Stimulated activated CD4-positive, alpha-beta T cell treated with anti-CD3 and anti-CD28 coated beads, Interleukin-12 subunit alpha, Interleukin-12 subunit beta, amount 100 ng/mL, for 4 hours (primary cell): ENCODE results near the gene WDR47.
"Not testable (repeated sequence)": the region's sequence is repeated elsewhere in the genome, so short reads cannot be mapped to it uniquely, and the experiment has no call there.

Experiments used
- DNase-seq: peaks from one replicate; pipeline ENCODE4 v3.0.0-alpha.2; 2020

Gene WDR47

DNA sequence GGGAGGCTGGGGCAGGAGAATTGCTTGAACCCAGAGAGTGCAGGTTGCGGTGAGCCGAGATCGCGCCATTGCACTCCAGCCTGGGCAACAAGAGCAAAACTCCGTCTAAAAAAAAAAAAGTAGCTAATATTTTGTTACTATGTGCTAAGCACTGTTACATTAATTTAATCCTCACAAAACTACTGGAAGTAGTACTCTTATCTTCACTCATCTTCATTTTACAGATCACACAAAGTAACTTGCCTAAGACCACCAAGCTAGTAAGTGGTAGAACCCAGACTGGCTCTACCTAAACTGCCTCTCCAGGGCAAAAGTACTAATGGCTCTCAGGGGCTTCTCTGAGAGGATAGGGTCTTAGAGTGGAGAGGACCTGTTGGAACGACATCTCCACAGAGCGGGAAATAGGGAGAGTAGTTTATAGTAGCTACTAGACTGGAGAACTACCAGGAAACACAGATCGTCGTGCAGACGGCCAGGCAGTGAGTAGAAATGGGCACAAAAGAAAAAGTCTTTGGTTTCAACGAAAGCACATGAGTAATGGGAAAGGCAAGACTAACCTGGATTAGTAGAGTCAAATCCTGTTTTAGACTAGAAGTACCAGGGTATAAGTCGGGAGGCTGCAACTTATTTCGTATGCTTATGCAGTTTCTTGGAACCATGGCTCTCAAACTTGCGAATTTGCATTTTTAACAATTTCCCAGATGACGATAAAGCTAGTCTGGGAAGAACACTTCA lies 80.0 kb downstream of the WDR47 start:
- DNase-seq = no peak

DNA sequence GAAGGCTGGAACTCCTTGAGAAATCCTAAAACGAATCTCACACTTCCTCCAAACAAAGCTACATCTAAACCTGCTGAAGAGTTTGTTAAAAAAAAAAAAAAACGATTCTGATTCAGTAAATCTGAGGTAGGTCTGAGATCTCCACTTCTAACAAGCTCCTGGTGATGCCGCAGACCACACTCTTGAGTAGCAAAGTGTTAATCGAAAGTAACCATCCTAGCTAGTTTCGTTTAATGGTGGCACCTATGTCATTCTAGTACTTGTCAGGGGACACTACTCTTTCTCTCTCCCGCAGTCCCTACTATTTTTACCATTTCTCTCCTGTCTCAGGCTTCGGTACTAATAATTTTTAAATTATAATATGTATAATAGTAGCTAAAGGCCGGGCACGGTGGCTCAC lies 80.7 kb downstream of the WDR47 start:
- DNase-seq = no peak

DNA sequence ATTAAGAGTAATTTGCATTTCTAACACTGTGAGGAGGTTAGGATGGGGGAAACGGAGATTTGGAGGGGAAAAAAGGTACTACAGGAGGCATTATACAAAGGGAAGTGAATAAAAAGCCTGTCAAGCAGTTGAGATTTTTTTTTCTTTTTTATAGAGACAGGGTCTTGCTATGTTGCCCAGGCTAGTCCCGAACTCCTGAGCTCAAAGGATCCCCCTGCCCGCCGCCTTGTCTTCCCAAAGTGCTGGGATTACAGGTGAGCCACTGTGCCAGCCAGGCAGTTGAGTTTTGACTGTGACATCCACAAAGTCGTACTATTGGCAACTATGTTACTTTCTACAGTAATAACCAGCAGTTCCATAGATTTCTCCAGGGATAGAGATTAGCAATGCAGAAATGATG lies 81.2 kb downstream of the WDR47 start:
- no peak for DNase-seq

DNA sequence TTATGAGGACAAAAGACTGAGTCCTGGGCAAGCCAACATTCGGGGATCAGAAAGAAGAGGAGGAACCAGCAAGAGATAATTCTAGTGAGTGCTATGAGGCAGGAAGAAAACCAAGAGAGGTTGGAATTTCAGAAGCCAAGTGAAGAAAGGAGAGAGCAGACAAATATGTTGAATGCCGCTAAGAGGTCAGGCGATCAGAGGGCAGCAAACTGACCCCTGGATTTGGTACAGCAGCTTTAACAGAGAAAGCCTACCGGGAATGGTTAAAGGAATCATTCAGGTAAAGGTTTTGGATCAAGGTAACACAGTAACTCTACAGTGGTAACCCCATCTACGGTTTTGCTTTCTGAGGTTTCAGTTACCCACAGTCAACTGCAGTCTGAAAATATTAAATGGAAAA lies 84.0 kb downstream of the WDR47 start:
- DNase-seq = no peak

DNA sequence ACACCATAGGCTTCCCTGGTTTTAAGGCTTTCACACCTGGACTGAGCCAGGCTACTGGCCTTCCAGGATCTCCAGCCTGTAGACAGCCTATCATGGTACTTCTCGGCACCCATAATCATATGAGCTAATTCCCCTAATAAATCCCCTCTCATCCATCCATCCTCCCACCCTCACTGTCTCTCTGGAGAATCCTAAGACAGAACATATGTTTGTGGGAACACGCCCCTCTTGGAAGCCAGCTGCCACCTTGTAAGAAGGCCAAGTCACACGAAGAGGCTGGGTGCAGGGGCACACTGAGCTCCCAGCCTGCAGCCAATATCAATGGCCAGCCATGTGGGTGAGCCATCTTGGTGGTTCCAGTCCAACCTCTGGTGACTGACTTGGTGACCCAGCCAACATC lies 86.0 kb downstream of the WDR47 start:
- DNase-seq = no peak

DNA sequence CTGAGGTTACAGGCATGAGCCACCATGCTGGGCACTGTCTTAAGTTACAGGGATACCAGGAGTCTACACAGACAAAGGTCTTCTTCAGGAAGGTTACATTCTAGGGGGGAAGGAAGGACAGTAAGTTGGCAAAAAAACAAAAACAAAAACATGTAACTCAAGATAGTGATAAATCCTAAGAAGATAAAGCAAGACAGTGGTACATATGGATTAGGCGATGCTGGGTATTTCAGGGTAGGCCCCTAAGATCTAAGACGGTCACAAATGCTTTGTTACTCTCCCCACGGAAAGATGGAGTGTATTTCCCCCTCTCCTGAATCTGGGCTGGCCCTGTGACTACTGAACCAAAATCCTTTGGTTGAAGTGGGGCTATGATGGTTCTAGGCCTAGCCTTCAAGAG lies 86.8 kb downstream of the WDR47 start:
- no peak for DNase-seq

DNA sequence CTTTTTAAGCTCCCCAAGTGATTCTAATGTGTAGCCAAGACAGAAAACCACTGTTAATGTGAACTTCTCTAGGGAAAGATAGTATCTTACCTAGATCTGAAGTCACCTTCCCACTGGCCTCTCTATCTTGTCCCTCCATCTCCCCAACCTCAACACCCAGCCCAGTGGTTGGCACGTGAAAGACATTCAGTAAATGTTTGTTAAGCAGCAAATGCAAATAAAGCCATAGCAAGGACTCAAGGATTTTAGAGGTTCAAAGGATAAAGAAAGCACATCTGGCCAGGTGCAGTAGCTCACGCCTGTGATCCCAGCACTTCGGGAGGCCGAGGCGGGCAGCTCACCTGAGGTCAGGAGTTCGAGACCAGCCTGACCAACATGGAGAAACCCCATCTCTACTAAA lies 88.5 kb downstream of the WDR47 start:
- DNase-seq = no peak

DNA sequence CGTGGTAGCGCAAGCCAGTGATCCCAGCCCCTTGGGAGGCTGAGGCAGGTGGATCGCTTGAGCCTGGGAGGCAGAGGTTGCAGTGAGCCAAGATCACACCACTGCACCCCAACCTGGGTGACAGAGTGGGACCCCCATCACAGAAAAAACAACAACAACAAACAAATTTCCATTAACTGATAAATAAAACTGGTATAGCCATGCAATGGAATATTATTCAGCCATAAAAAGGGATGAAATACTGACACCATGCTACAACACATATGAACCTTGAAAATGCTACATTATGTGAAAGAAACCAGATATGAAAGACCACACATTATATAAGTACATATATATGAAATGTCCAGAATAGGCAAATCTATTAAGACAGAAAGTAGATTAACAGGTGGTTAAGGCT lies 90.7 kb downstream of the WDR47 start:
- DNase-seq = no peak

DNA sequence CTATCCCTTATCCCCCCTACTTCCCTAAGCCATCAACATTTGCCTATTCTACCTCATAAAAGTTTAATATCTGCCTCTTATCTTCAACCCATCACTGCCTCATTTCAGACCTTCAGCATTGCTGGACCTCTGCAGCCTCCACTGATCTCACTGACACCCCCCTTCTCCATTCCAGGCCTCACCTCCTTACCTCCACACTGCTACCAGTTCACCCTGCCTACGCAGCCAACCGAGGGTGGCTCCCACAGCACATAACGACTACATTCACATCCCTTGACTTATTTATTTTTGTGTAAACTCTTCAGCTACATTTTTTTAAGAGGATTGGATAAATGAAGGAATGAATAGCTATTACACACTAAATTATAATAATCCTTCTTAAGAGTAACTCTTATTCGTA lies 92.9 kb downstream of the WDR47 start:
- DNase-seq = no peak

DNA sequence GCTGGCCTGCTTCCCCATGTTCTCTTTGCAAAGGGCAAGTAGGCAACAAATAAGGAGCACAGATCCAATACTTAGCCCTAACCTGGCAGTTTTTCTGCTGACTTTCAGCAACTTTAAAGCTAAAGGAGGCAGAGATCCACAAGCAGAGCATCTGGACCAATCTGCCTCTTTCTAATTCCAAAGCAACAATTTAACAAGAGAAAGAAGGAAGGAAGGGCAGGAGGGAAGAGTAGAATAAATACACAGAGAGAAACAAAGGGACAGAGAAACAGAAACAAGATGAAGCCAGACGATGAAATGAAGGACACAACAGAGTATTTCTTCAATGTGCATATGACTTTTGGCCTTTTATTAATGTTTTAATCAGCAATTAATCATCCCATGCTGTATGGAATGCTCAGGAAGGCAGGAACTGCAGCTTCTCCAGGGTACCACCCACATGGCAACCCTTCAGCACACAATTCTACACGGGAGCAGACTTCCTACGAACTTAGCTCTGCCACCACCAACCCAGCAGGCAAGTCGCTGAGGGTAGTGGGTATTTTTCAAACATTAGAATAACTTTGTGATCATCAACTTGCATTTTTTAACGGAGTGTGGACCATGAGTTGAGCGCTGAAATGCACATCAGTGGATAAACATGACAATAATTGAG lies 93.9 kb downstream of the WDR47 start:
- no peak for DNase-seq

DNA sequence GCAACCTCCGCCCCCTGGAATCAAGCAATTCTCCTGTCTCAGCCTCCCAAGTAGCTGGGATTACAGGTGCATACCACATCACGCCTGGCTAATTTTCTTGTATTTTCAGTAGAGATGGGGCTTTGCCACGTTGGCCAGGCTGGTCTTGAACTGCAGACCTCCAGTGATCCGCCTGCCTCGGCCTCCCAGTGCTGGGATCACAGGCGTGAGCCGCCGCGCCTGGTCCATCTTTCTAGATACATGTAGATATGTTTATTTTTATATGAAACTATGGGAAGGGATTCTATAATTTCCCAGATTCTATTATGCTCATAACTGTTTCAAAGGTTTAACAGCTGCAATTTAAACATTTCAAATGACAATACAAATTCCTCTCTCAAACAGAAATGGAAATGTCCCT lies 105.7 kb downstream of the WDR47 start:
- DNase-seq = no peak

DNA sequence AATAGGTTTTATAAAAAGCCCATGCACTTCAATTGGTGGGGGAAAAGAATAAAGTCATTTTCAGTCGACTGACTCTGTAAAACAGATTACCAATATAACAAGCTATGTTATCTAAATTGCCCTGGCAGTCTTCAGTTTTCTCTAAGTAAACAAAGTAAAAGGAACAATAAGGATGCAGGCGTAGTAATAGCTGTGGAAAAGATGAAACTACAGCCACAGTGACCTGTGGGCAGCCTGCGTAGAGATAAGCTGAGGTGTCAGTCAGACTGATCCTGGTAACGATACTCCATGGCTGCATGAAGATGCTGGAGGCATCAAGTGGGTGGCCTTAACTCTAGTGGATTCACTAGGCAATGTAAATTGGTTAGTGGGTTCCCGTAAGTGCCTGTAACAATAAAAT lies 108.0 kb downstream of the WDR47 start:
- DNase-seq = no peak

DNA sequence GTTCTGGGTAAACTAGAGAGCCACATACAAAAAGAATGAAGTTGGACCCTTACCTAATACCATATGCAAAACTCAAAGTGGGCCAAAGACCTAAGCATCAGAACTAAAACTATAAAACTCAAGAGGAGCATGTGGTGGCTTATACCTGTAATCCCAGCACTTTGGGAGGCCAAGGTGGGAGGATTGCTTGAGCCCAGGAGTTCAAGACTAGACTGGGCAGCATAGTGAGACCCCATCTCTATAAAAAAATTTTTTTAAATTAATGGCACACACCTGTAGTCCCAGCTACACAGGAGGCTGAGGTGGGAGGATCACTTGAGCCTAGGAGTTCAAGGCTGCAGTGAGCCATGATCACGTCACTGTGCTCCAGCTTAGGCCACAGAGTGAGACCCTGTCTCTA lies 114.3 kb downstream of the WDR47 start:
- not testable (repeated sequence) for DNase-seq

DNA sequence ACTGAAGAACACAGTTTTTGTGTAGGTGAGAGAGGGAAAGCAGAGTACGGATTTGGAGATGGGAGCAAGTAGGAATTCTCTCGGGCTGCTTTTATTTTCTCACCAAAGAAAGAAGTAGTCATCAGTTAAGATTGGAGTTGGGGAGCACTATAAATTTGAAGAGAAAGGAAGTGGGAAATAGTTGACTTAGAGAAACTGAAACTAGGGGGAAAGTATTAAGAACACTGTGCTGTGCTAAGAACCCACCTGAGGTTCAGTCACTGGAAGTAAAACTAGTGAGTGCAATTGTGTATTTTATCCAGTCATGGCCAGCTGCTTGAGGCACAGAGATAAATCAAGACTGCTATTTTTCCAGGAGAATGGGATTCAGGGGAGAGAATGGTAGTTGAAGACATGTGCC lies 116.0 kb downstream of the WDR47 start:
- DNase-seq = no peak
